Astrocyte of the cerebellum (primary cell): ENCODE results near the gene PDE2A.

Source experiments
- DNase-seq: peaks from one replicate; pipeline ENCODE4 v3.0.0-alpha.2; 2011; ENCODE audit warnings: low read depth
- H3K4me3 ChIP-seq: 2 replicates; pipeline ENCODE4 v1.5.1; 2011; ENCODE audit warnings: mild to moderate bottlenecking, low read depth, low read length, moderate library complexity
- in situ Hi-C: cut with HindIII; loops from 2 replicates; pipeline ENCODE4 v1.10.0; 2017; ENCODE audit warnings: low sequenced_read_pairs
- TF ChIP-seq, protein P1 (sequence below): IDR thresholded peaks from 2 replicates; pipeline ENCODE4 v1.5.1; 2012; ENCODE audit warnings: low read length, low read depth, moderate library complexity, mild to moderate bottlenecking; ENCODE audit errors: missing control alignments

The PDE2A gene

GRCh38 chr11:72598906-72599305 lies 75.3 kb downstream of the PDE2A start:
- TF ChIP-seq, protein P1, sequence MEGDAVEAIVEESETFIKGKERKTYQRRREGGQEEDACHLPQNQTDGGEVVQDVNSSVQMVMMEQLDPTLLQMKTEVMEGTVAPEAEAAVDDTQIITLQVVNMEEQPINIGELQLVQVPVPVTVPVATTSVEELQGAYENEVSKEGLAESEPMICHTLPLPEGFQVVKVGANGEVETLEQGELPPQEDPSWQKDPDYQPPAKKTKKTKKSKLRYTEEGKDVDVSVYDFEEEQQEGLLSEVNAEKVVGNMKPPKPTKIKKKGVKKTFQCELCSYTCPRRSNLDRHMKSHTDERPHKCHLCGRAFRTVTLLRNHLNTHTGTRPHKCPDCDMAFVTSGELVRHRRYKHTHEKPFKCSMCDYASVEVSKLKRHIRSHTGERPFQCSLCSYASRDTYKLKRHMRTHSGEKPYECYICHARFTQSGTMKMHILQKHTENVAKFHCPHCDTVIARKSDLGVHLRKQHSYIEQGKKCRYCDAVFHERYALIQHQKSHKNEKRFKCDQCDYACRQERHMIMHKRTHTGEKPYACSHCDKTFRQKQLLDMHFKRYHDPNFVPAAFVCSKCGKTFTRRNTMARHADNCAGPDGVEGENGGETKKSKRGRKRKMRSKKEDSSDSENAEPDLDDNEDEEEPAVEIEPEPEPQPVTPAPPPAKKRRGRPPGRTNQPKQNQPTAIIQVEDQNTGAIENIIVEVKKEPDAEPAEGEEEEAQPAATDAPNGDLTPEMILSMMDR, result peak; percentile 43
- in situ Hi-C loops, result no loop called here
- H3K4me3 ChIP-seq, result no peak overlapping the region
- DNase-seq, result no peak

DNA sequence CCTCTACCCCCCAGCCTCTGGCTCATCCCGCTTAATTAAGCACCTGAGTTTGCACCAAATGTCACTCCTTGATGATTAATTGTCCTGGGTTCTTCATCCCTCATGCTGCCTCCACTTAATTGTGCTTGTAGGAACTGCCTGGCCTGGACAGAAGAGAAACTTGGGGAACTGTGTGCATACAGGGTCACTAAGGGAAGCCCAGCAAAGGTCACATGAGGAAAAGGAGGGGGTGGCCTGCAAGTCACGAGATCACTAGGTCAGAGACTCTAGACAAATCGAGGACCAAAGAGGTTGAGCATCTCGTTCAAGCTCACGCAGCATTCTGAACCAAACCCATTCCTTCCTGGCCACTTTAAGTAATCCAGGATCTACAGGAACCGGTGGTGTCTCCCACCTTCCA lies 75.8 kb downstream of the PDE2A start:
- H3K4me3 ChIP-seq, result no peak overlapping the region
- no peak for DNase-seq
- in situ Hi-C loops, result no loop called here
- TF ChIP-seq, protein P1, result no peak

- no peak overlapping the region for H3K4me3 ChIP-seq
- no peak for DNase-seq
- in situ Hi-C loops, result no loop called here
- TF ChIP-seq, protein P1, result no peak
Observed at GRCh38 chr11:72597721-72598120, 76.5 kb downstream of the PDE2A start.

- DNase-seq, result no peak
- H3K4me3 ChIP-seq, result no peak overlapping the region
- in situ Hi-C loops, result no loop called here
- TF ChIP-seq, protein P1, result no peak
Observed at GRCh38 chr11:72595292-72595684, 78.9 kb downstream of the PDE2A start.

- DNase-seq, result no peak
- TF ChIP-seq, protein P1, result no peak
- H3K4me3 ChIP-seq, result no peak overlapping the region
- in situ Hi-C loops, result no loop called here
Observed at GRCh38 chr11:72594493-72595291, 79.5 kb downstream of the PDE2A start.

GRCh38 chr11:72592698-72593495 lies 81.3 kb downstream of the PDE2A start:
- DNase-seq, result no peak
- no peak overlapping the region for H3K4me3 ChIP-seq
- in situ Hi-C loops, result no loop called here
- TF ChIP-seq, protein P1, result no peak
